BJ (cell line): ENCODE measurements around the gene IQGAP1. TPM values are rescaled to one million over a fixed set of nuclear protein-coding genes. Genes with fewer than 3 reads are reported as not detected.

Experiments used
- CTCF ChIA-PET: fragments of 350-600 bp; formaldehyde crosslinking; extraction: SDS; loops from one replicate; lab custom pipeline; 2021; ENCODE audit warnings: antibody characterized with exemption, inconsistent platforms; lab: Yijun Ruan, JAX
- POLR2A ChIA-PET: fragments of 300-600 bp; sonication (Branson Sonifier 250); formaldehyde crosslinking; extraction: SDS; loops from one replicate; lab custom pipeline; 2021; ENCODE audit warnings: antibody characterized with exemption; lab: Charles Lee
- DNase-seq: peaks from one replicate; pipeline ENCODE4 v3.0.0-alpha.2; 2011; ENCODE audit warnings: low read depth
- H3K27me3 ChIP-seq: 2 replicates; pipeline ENCODE4 v1.6.0; 2011; ENCODE audit warnings: low read length; ENCODE audit not compliant: control insufficient read depth, insufficient read depth
- H3K36me3 ChIP-seq: 2 replicates; pipeline ENCODE4 v1.5.1; 2011; ENCODE audit warnings: low read length; ENCODE audit not compliant: control insufficient read depth, insufficient read depth
- H3K4me3 ChIP-seq: 2 replicates; pipeline ENCODE4 v1.5.1; 2011; ENCODE audit warnings: low read depth, mild to moderate bottlenecking, control low read depth, low read length
- polyA plus RNA-seq: library from polyadenylated mRNA; depleted of rRNA; stranded (reverse); fragments of >200 nt; gene quantifications from 2 replicates; pipeline ENCODE4 v1.2.3, GENCODE V29; 2011
- TF ChIP-seq, protein P1 (sequence below): IDR thresholded peaks from 2 replicates; pipeline ENCODE4 v1.5.1; 2011; ENCODE audit warnings: low read depth, mild to moderate bottlenecking, control low read depth, inconsistent platforms, low read length, moderate library complexity; ENCODE audit not compliant: insufficient read depth

IQGAP1 gene
- polyA plus RNA-seq, 1 experiment, result 88.7 TPM

DNA sequence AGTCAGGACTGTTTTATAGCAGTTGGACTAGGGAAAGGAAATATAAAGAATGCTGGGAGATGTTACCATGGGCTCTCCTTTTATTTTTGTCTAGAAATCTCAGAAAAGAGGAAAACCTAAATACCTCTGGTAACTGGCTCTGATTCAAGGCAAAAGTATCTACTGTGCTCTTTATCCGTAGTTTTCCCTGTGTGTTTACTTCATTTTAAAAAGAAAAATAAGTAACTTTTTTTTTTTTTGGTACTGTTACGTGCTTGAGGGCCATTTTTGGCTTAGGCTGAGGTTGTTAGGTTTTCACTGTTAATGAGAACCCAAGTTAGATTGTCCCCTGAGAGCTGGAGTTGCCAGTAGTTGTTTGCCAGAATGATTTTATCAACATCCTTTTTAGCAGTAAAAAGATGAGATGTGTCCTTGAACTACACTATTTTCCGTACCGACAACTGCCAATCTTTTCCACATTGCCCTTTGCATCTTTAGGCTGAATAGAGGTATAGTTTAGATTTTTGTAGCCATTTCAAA, 35.8 kb downstream of the IQGAP1 start:
- no peak overlapping the region for H3K4me3 ChIP-seq
- ChIA-PET CTCF (interaction anchor here (1.1 to 1.3 kb wide), 2 partner anchors 104 kb away, joined by 4 to 5 read pairs; no protein-coding TSS in a partner anchor), POLR2A (no interaction called here)
- TF ChIP-seq, protein P1, sequence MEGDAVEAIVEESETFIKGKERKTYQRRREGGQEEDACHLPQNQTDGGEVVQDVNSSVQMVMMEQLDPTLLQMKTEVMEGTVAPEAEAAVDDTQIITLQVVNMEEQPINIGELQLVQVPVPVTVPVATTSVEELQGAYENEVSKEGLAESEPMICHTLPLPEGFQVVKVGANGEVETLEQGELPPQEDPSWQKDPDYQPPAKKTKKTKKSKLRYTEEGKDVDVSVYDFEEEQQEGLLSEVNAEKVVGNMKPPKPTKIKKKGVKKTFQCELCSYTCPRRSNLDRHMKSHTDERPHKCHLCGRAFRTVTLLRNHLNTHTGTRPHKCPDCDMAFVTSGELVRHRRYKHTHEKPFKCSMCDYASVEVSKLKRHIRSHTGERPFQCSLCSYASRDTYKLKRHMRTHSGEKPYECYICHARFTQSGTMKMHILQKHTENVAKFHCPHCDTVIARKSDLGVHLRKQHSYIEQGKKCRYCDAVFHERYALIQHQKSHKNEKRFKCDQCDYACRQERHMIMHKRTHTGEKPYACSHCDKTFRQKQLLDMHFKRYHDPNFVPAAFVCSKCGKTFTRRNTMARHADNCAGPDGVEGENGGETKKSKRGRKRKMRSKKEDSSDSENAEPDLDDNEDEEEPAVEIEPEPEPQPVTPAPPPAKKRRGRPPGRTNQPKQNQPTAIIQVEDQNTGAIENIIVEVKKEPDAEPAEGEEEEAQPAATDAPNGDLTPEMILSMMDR, result no peak
- DNase-seq, result no peak
- no peaks in the 10 kb centered on the region for H3K27me3 ChIP-seq
- H3K36me3 ChIP-seq, result no peaks in the 10 kb centered on the region

DNA sequence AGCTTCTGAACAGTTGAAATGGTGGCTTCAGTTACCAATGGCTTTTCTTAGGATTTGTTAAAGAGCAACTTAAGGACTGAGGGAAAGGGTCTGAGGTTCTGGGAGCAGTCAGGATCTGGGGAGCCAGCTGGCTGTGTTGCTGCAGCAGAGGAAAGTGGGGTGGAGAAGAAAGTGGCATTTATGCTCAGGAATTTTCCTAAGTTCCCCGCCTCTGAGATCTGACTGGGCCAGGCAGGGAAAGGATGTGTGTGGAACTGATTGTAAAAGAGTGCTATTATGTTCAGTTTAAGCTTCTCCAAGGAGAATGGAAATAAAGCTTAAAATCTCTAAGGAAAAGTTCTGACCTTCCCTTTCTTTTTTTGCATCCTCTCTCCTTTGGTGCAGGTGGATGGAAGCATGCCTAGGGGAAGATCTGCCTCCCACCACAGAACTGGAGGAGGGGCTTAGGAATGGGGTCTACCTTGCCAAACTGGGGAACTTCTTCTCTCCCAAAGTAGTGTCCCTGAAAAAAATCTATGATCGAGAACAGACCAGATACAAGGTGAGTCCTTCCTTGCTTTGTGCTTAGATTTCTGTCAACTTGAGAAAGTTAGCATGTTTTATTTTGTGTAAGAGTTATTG, 37.8 kb downstream of the IQGAP1 start:
- Histone ChIP-seq H3K4me3 (no peak overlapping the region), H3K27me3 (no peaks in the 10 kb centered on the region), H3K36me3 (no peaks in the 10 kb centered on the region; the same call in 1 of the 2 replicates)
- ChIA-PET POLR2A (no interaction called here), CTCF (interaction anchor here (0.7 to 1.2 kb wide), 2 partner anchors 63 to 106 kb away, joined by 3 read pairs; no protein-coding TSS in a partner anchor)
- TF ChIP-seq, protein P1, result no peak
- no peak for DNase-seq

DNA sequence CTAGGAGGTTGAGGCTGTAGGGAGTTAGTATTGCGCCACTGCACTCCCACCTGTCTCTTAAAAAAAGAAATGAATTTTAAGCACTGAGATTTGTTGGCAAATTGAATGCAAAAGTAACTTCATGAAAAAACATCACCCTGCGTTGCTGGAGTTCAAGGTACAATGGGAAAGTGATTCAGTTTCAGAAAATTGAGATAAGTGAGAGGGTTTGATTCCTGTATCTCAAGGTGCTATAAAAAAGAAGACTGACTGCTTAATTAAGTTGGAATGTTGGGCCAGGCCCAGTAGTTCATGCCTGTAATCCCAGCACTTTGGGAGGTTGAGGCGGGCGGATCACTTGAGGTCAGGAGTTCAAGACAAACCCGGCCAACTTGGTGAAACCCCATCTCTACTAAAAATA, 39.1 kb downstream of the IQGAP1 start:
- DNase-seq, result no peak
- ChIA-PET POLR2A (no interaction called here), CTCF (no interaction called here)
- TF ChIP-seq, protein P1, result no peak
- Histone ChIP-seq H3K27me3 (no peaks in the 10 kb centered on the region), H3K4me3 (no peak overlapping the region), H3K36me3 (no peaks in the 10 kb centered on the region; the same call in 1 of the 2 replicates)

DNA sequence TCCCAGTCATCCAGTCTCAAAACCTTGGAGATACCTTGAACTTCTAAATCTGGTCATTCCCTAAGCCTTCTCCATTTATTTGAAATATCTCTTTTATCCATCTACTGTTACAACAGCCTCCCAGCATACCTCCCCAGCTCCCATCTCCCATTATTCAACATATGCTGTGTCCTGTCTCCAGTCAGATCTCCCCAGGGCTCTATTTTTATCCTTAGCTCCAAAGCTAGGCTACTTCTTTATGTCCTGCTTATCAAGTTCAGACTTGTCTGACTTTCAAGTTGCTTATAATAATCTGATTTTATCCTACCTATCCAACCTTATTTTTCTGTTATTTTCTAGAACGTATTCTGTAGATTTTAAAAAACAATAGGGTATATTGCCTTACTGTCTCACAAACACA, 44.2 kb downstream of the IQGAP1 start:
- Histone ChIP-seq H3K4me3 (no peak overlapping the region), H3K36me3 (no peaks in the 10 kb centered on the region; the same call in none of the 2 replicates), H3K27me3 (no peaks in the 10 kb centered on the region)
- no peak for DNase-seq
- TF ChIP-seq, protein P1, result no peak
- ChIA-PET POLR2A (no interaction called here), CTCF (interaction anchor here (0.9 to 2.3 kb wide), 2 partner anchors 11 to 112 kb away, joined by 3 to 7 read pairs; no protein-coding TSS in a partner anchor)

DNA sequence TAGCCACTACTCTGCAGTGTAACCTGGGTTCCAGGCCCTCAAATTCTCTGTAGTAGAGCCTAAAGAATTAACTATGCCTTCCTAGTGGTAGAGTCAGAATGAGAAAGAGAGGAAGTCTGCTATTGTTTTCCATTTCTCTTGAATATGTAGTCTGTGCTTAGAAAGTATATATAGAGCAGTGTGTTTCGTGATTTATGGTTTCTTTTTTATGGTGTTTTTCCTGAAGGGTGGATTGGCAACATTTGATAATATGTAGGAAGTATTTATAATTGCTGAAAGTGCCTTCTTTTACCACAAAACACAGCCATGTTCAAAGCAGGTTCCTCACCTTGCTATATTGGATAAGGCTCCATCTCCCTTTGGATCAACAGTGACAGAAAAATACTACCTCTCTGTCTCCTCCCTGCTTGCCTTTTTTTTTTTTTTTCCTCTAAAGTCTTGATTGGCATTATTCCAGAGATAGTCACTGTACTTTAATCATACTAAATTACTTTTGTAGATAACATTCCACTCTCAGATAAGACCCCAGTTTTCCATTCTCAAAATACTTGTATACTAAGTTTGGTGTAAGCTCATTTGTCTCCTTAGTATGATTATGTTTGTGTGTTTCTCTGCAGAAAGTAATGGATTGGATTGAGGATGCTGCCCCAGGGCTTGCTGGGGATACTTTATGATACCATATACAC, 47.8 kb downstream of the IQGAP1 start:
- Histone ChIP-seq H3K36me3 (peaks cover 6% of the 10 kb centered on the region), H3K4me3 (no peak overlapping the region), H3K27me3 (no peaks in the 10 kb centered on the region)
- DNase-seq, result no peak
- ChIA-PET POLR2A (no interaction called here), CTCF (interaction anchor here (0.6 kb wide), 1 partner anchor 110 kb away, joined by 4 read pairs; no protein-coding TSS in a partner anchor)
- TF ChIP-seq, protein P1, result no peak
